HepG2 (cell line): Measurements from ENCODE around the gene TEDC2. TPM values are rescaled to one million over a fixed set of nuclear protein-coding genes. Genes with fewer than 3 reads are reported as not detected.

Source experiments
- BCL6 ChIP-seq: IDR thresholded peaks from 2 replicates; pipeline ENCODE4 v1.6.1; 2016; ENCODE audit warnings: missing genetic modification reagents, missing compliant biosample characterization
- ETV6 ChIP-seq: sonication (generic); formaldehyde crosslinking; conservative IDR thresholded peaks from 2 replicates; pipeline ENCODE4 v1.4.0; 2020; ENCODE audit warnings: missing genetic modification reagents
- NCOR1 ChIP-seq: fragments of 200-600 bp; sonication (generic); IDR thresholded peaks from 2 replicates; pipeline ENCODE4 v1.7.0; 2017; ENCODE audit warnings: antibody characterized with exemption, low read length, borderline replicate concordance
- RFXAP ChIP-seq: sonication (generic); formaldehyde crosslinking; IDR thresholded peaks from 2 replicates; pipeline ENCODE4 v1.4.0; 2020; ENCODE audit warnings: missing genetic modification reagents, borderline replicate concordance
- ZMYM4 ChIP-seq: sonication (generic); formaldehyde crosslinking; IDR thresholded peaks from 2 replicates; pipeline ENCODE4 v1.8.1; 2023; ENCODE audit warnings: mild to moderate bottlenecking, missing genetic modification reagents
- ZNF644 ChIP-seq: IDR thresholded peaks from 2 replicates; pipeline ENCODE4 v1.6.1; 2016; ENCODE audit warnings: low read depth
- polyA plus RNA-seq, 8 experiments: library from polyadenylated mRNA; depleted of rRNA in 3 of 8; stranded (reverse) in 7 of 8; unstranded in 1 of 8; fragments of >200 nt; fragmentation: Illumina TruSeq in 4 of 8; extraction: Trizol in 4 of 8; gene quantifications; 2 replicates each; pipeline versions ENCODE4 v1.2.1 to v1.2.3, GENCODE V29; 2011 to 2016; ENCODE audit warnings: low read depth in 4 of 8, missing spikeins in 1 of 8, mixed read lengths in 1 of 8; ENCODE audit not compliant: insufficient read depth in 1 of 8
- total RNA-seq, 5 experiments: library from RNA; depleted of rRNA; stranded (reverse); fragments of >200 nt; fragmentation: Illumina TruSeq; extraction: Trizol; gene quantifications; 2 replicates each; pipeline ENCODE4 v1.2.3, GENCODE V29; 2016; ENCODE audit warnings: low read depth in 1 of 5
- TF ChIP-seq, protein P1 (sequence below), 2 experiments: sonication (generic) in 1 of 2; formaldehyde crosslinking in 1 of 2; IDR thresholded peaks; 2 replicates each; pipeline versions ENCODE4 v1.5.1 to v1.6.1; 2011 to 2020; ENCODE audit warnings: borderline replicate concordance in 1 of 2, low read depth in 1 of 2, low read length in 1 of 2, mild to moderate bottlenecking in 1 of 2, missing genetic modification reagents in 1 of 2, moderate library complexity in 1 of 2
- TF ChIP-seq, protein P2 (sequence below): sonication (generic); formaldehyde crosslinking; IDR thresholded peaks from 2 replicates; pipeline ENCODE4 v1.4.0; 2020; ENCODE audit warnings: missing genetic modification reagents
- TF ChIP-seq, protein P3 (sequence below): sonication (generic); formaldehyde crosslinking; IDR thresholded peaks from 2 replicates; pipeline ENCODE4 v1.4.0; 2020; ENCODE audit warnings: missing genetic modification reagents
- TF ChIP-seq, protein P4 (sequence below): sonication (generic); formaldehyde crosslinking; IDR thresholded peaks from 2 replicates; pipeline ENCODE4 v1.4.0; 2020; ENCODE audit warnings: low read depth, mild to moderate bottlenecking, missing genetic modification reagents
- TF ChIP-seq, protein P5 (sequence below): sonication (generic); formaldehyde crosslinking; IDR thresholded peaks from 2 replicates; pipeline ENCODE4 v1.5.0; 2020; ENCODE audit warnings: missing genetic modification reagents
- TF ChIP-seq, protein P6 (sequence below): sonication (generic); formaldehyde crosslinking; IDR thresholded peaks from 2 replicates; pipeline ENCODE4 v1.4.0; 2020; ENCODE audit warnings: missing genetic modification reagents

Gene TEDC2
- total and polyA plus RNA-seq, 2 of the 13 experiments (the other 11 are each of a cell fraction or from before 2014, with no cell fraction given): 6.2 to 24.4 TPM

DNA sequence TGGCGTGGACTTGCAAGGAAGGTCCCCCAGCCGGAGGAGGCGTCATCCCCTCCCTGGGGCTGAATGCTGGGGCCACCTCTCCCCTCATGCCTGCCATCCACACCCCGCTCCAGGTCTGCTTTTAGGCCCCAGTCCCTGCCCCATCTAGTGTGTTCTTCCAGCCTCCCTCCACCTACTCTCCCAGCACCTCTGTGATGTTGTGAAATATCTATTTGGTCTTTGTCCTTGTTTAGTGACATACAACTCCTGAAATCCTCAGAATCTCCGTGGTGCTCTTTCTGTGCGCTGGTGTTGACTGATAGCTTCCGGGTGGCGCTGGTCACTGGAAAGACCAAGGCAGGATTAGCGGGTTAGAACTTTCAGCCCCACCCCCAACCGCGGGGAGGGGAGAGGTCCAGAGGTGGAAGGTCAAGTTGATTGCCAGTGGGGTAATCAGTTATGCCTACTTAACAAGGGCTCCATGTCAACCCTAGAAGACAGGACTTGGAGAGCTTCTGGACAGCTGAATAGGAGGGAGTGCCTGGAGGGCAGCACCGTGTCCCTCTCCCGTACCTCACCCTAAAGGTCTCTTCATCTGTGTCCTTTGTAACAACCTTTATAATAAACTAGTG lies 25.1 kb downstream of the TEDC2 start (continued):
- TF ChIP-seq, protein P1, sequence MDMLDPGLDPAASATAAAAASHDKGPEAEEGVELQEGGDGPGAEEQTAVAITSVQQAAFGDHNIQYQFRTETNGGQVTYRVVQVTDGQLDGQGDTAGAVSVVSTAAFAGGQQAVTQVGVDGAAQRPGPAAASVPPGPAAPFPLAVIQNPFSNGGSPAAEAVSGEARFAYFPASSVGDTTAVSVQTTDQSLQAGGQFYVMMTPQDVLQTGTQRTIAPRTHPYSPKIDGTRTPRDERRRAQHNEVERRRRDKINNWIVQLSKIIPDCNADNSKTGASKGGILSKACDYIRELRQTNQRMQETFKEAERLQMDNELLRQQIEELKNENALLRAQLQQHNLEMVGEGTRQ (IDR thresholded peaks at IDR 0.05; ENCODE audit: low read depth, low read length): no peak
- TF ChIP-seq, protein P1 (CRISPR knock-in tag; IDR thresholded peaks at IDR 0.05; ENCODE audit: borderline replicate concordance): no peak
- TF ChIP-seq BCL6 (CRISPR knock-in tag) (peak; percentile 94), ZMYM4 (0 out of 2 replicates have a peak, but pooled peaks have one; percentile 36), ETV6 (CRISPR knock-in tag) (0 out of 2 replicates have a peak, but pooled peaks have one; percentile 38), NCOR1 (peak; percentile 87; the same call in 1 of the 2 replicates), RFXAP (CRISPR knock-in tag) (peak; percentile 70; the same call in 1 of the 2 replicates), ZNF644 (peak; percentile 16; the same call in 1 of the 2 replicates)
- TF ChIP-seq, protein P2, sequence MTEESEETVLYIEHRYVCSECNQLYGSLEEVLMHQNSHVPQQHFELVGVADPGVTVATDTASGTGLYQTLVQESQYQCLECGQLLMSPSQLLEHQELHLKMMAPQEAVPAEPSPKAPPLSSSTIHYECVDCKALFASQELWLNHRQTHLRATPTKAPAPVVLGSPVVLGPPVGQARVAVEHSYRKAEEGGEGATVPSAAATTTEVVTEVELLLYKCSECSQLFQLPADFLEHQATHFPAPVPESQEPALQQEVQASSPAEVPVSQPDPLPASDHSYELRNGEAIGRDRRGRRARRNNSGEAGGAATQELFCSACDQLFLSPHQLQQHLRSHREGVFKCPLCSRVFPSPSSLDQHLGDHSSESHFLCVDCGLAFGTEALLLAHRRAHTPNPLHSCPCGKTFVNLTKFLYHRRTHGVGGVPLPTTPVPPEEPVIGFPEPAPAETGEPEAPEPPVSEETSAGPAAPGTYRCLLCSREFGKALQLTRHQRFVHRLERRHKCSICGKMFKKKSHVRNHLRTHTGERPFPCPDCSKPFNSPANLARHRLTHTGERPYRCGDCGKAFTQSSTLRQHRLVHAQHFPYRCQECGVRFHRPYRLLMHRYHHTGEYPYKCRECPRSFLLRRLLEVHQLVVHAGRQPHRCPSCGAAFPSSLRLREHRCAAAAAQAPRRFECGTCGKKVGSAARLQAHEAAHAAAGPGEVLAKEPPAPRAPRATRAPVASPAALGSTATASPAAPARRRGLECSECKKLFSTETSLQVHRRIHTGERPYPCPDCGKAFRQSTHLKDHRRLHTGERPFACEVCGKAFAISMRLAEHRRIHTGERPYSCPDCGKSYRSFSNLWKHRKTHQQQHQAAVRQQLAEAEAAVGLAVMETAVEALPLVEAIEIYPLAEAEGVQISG (CRISPR knock-in tag): peak; percentile 82
- TF ChIP-seq, protein P3, sequence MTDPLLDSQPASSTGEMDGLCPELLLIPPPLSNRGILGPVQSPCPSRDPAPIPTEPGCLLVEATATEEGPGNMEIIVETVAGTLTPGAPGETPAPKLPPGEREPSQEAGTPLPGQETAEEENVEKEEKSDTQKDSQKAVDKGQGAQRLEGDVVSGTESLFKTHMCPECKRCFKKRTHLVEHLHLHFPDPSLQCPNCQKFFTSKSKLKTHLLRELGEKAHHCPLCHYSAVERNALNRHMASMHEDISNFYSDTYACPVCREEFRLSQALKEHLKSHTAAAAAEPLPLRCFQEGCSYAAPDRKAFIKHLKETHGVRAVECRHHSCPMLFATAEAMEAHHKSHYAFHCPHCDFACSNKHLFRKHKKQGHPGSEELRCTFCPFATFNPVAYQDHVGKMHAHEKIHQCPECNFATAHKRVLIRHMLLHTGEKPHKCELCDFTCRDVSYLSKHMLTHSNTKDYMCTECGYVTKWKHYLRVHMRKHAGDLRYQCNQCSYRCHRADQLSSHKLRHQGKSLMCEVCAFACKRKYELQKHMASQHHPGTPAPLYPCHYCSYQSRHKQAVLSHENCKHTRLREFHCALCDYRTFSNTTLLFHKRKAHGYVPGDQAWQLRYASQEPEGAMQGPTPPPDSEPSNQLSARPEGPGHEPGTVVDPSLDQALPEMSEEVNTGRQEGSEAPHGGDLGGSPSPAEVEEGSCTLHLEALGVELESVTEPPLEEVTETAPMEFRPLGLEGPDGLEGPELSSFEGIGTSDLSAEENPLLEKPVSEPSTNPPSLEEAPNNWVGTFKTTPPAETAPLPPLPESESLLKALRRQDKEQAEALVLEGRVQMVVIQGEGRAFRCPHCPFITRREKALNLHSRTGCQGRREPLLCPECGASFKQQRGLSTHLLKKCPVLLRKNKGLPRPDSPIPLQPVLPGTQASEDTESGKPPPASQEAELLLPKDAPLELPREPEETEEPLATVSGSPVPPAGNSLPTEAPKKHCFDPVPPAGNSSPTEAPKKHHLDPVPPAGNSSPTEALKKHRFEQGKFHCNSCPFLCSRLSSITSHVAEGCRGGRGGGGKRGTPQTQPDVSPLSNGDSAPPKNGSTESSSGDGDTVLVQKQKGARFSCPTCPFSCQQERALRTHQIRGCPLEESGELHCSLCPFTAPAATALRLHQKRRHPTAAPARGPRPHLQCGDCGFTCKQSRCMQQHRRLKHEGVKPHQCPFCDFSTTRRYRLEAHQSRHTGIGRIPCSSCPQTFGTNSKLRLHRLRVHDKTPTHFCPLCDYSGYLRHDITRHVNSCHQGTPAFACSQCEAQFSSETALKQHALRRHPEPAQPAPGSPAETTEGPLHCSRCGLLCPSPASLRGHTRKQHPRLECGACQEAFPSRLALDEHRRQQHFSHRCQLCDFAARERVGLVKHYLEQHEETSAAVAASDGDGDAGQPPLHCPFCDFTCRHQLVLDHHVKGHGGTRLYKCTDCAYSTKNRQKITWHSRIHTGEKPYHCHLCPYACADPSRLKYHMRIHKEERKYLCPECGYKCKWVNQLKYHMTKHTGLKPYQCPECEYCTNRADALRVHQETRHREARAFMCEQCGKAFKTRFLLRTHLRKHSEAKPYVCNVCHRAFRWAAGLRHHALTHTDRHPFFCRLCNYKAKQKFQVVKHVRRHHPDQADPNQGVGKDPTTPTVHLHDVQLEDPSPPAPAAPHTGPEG: no peak
- TF ChIP-seq, protein P4, sequence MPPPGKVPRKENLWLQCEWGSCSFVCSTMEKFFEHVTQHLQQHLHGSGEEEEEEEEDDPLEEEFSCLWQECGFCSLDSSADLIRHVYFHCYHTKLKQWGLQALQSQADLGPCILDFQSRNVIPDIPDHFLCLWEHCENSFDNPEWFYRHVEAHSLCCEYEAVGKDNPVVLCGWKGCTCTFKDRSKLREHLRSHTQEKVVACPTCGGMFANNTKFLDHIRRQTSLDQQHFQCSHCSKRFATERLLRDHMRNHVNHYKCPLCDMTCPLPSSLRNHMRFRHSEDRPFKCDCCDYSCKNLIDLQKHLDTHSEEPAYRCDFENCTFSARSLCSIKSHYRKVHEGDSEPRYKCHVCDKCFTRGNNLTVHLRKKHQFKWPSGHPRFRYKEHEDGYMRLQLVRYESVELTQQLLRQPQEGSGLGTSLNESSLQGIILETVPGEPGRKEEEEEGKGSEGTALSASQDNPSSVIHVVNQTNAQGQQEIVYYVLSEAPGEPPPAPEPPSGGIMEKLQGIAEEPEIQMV: 0 out of 2 replicates have a peak, but pooled peaks have one; percentile 38
- TF ChIP-seq, protein P5, sequence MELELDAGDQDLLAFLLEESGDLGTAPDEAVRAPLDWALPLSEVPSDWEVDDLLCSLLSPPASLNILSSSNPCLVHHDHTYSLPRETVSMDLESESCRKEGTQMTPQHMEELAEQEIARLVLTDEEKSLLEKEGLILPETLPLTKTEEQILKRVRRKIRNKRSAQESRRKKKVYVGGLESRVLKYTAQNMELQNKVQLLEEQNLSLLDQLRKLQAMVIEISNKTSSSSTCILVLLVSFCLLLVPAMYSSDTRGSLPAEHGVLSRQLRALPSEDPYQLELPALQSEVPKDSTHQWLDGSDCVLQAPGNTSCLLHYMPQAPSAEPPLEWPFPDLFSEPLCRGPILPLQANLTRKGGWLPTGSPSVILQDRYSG: no peak
- TF ChIP-seq, protein P6, sequence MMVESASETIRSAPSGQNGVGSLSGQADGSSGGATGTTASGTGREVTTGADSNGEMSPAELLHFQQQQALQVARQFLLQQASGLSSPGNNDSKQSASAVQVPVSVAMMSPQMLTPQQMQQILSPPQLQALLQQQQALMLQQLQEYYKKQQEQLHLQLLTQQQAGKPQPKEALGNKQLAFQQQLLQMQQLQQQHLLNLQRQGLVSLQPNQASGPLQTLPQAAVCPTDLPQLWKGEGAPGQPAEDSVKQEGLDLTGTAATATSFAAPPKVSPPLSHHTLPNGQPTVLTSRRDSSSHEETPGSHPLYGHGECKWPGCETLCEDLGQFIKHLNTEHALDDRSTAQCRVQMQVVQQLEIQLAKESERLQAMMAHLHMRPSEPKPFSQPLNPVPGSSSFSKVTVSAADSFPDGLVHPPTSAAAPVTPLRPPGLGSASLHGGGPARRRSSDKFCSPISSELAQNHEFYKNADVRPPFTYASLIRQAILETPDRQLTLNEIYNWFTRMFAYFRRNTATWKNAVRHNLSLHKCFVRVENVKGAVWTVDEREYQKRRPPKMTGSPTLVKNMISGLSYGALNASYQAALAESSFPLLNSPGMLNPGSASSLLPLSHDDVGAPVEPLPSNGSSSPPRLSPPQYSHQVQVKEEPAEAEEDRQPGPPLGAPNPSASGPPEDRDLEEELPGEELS (CRISPR knock-in tag): peak; percentile 89
